Measurements from ENCODE around the gene SLC16A3. TPM values are rescaled to one million over a fixed set of nuclear protein-coding genes. Genes with fewer than 3 reads are reported as not detected.

The SLC16A3 gene
- total RNA-seq, 1 experiment from 2014 or later: 28.7 TPM

DNA sequence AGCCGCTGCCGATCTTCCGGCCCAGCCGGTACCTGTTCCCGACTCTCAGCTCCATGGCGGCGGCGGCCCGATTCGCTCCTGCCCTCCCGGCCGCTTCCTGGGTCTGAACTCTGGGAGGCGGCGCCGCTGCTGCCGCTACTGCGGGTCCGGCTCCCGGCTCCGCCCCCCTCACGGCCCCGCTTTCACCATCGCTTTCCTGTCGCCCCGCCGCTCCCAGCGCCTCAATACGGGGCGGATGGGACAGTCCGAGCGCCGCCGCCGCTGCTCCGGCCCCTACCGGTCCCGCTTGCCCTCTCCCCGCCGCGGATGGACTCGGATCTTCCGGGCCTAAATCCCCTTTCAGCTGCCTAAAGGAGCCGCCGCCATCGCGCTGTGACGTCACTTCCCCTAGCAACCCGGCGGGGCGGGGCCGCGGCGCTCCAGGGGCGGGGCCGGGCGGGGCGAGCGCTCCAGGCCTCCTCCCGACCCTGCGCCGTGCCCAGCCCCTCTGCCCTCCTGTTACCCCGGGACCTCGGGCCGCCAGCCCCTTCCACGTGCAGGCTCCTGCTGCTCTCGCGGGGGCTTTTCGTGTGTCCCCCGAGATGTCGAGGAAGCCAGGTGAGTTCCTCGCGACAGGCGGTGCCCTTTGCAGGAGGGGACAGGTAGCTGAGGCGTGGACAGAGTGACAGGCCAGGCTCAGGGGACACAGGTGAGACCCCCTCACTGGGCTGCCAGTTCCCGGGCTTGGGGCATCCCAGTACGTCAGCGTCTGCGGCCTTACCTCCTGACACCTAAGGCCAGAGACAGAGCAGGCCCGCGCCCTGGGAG, 44.7 kb downstream of the SLC16A3 start, which contains the start of gene CSNK1D (continued):
- no peak for TF ChIP-seq HMGA2 (CRISPR knock-in tag; IDR thresholded peaks at IDR 0.05)
- TF ChIP-seq, protein P1, sequence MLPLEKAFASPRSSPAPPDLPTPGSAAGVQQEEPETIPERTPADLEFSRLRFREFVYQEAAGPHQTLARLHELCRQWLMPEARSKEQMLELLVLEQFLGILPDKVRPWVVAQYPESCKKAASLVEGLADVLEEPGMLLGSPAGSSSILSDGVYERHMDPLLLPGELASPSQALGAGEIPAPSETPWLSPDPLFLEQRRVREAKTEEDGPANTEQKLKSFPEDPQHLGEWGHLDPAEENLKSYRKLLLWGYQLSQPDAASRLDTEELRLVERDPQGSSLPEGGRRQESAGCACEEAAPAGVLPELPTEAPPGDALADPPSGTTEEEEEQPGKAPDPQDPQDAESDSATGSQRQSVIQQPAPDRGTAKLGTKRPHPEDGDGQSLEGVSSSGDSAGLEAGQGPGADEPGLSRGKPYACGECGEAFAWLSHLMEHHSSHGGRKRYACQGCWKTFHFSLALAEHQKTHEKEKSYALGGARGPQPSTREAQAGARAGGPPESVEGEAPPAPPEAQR (CRISPR knock-in tag; IDR thresholded peaks at IDR 0.05): no peak
- TF ChIP-seq TEAD4 (CRISPR knock-in tag; IDR thresholded peaks at IDR 0.05): no peak
- TF ChIP-seq, protein P2, sequence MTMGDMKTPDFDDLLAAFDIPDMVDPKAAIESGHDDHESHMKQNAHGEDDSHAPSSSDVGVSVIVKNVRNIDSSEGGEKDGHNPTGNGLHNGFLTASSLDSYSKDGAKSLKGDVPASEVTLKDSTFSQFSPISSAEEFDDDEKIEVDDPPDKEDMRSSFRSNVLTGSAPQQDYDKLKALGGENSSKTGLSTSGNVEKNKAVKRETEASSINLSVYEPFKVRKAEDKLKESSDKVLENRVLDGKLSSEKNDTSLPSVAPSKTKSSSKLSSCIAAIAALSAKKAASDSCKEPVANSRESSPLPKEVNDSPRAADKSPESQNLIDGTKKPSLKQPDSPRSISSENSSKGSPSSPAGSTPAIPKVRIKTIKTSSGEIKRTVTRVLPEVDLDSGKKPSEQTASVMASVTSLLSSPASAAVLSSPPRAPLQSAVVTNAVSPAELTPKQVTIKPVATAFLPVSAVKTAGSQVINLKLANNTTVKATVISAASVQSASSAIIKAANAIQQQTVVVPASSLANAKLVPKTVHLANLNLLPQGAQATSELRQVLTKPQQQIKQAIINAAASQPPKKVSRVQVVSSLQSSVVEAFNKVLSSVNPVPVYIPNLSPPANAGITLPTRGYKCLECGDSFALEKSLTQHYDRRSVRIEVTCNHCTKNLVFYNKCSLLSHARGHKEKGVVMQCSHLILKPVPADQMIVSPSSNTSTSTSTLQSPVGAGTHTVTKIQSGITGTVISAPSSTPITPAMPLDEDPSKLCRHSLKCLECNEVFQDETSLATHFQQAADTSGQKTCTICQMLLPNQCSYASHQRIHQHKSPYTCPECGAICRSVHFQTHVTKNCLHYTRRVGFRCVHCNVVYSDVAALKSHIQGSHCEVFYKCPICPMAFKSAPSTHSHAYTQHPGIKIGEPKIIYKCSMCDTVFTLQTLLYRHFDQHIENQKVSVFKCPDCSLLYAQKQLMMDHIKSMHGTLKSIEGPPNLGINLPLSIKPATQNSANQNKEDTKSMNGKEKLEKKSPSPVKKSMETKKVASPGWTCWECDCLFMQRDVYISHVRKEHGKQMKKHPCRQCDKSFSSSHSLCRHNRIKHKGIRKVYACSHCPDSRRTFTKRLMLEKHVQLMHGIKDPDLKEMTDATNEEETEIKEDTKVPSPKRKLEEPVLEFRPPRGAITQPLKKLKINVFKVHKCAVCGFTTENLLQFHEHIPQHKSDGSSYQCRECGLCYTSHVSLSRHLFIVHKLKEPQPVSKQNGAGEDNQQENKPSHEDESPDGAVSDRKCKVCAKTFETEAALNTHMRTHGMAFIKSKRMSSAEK (CRISPR knock-in tag; IDR thresholded peaks at IDR 0.05; ENCODE audit: borderline replicate concordance): no peak
- TF ChIP-seq, protein P3, sequence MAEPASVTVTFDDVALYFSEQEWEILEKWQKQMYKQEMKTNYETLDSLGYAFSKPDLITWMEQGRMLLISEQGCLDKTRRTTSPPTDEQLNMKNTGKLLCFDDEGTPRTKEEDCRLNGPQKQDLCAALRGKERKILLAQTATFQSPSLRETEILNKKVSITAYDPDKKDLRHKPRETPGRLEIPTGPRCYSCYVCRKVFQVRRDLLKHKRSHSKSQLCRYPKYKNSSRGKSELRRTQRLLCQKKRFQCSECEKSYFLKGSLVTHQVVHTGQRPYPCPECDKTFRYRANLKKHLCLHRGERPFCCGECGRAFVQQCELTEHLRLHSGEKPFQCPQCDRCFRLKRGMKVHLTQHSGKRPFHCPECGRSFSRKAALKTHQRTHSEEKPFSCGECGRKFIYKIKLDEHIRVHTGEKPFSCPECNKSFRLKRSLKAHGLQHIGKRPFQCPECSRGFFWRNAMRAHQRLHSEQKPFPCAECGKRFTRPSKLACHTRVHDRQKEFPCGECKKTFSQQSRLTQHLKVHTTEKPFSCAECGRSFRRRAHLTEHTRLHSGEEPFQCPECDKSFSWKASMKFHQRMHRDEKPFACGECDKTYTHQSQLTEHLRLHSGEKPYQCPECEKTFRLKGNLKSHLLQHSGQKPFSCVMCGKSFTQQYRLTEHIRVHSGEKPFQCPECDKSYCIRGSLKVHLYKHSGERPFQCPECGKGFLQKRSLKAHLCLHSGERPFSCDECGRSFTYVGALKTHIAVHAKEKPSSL (CRISPR knock-in tag; conservative IDR thresholded peaks at IDR 0.05): no peak
- 0 out of 2 replicates have a peak, but pooled peaks have one; percentile 30 for TF ChIP-seq TEAD1 (CRISPR knock-in tag; IDR thresholded peaks at IDR 0.05)
- TF ChIP-seq ZNF138 (CRISPR knock-in tag; conservative IDR thresholded peaks at IDR 0.05): no peak
- TF ChIP-seq CREM (CRISPR knock-in tag; IDR thresholded peaks at IDR 0.05): peak; percentile 93
- no peak for TF ChIP-seq NFATC4 (CRISPR knock-in tag; IDR thresholded peaks at IDR 0.05)
- no peak for TF ChIP-seq ESRRA (CRISPR knock-in tag; IDR thresholded peaks at IDR 0.05; ENCODE audit: borderline replicate concordance)
- TF ChIP-seq, protein P4, sequence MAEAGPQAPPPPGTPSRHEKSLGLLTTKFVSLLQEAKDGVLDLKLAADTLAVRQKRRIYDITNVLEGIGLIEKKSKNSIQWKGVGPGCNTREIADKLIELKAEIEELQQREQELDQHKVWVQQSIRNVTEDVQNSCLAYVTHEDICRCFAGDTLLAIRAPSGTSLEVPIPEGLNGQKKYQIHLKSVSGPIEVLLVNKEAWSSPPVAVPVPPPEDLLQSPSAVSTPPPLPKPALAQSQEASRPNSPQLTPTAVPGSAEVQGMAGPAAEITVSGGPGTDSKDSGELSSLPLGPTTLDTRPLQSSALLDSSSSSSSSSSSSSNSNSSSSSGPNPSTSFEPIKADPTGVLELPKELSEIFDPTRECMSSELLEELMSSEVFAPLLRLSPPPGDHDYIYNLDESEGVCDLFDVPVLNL (CRISPR knock-in tag; IDR thresholded peaks at IDR 0.05; ENCODE audit: borderline replicate concordance, low read depth): no peak
- TF ChIP-seq ZNF416 (CRISPR knock-in tag; IDR thresholded peaks at IDR 0.05): no peak
- TF ChIP-seq, protein P5, sequence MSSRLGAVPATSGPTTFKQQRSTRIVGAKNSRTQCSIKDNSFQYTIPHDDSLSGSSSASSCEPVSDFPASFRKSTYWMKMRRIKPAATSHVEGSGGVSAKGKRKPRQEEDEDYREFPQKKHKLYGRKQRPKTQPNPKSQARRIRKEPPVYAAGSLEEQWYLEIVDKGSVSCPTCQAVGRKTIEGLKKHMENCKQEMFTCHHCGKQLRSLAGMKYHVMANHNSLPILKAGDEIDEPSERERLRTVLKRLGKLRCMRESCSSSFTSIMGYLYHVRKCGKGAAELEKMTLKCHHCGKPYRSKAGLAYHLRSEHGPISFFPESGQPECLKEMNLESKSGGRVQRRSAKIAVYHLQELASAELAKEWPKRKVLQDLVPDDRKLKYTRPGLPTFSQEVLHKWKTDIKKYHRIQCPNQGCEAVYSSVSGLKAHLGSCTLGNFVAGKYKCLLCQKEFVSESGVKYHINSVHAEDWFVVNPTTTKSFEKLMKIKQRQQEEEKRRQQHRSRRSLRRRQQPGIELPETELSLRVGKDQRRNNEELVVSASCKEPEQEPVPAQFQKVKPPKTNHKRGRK (CRISPR knock-in tag; IDR thresholded peaks at IDR 0.05; ENCODE audit: borderline replicate concordance): no peak
- TF ChIP-seq, protein P6, sequence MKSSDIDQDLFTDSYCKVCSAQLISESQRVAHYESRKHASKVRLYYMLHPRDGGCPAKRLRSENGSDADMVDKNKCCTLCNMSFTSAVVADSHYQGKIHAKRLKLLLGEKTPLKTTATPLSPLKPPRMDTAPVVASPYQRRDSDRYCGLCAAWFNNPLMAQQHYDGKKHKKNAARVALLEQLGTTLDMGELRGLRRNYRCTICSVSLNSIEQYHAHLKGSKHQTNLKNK (CRISPR knock-in tag; IDR thresholded peaks at IDR 0.05): no peak
- TF ChIP-seq GRHL2 (CRISPR knock-in tag; IDR thresholded peaks at IDR 0.05; ENCODE audit: insufficient replicate concordance, severe bottlenecking): no peak
- TF ChIP-seq IRF2 (CRISPR knock-in tag; IDR thresholded peaks at IDR 0.05; ENCODE audit: borderline replicate concordance, low read depth): no peak
- no peak for TF ChIP-seq FOXJ3 (CRISPR knock-in tag; IDR thresholded peaks at IDR 0.05; ENCODE audit: borderline replicate concordance)
- no peak for TF ChIP-seq OVOL2 (CRISPR knock-in tag; IDR thresholded peaks at IDR 0.05; ENCODE audit: borderline replicate concordance)
- TF ChIP-seq ZNF317 (CRISPR knock-in tag; IDR thresholded peaks at IDR 0.05; ENCODE audit: borderline replicate concordance, low read depth): no peak
- no peak for TF ChIP-seq EMX1 (CRISPR knock-in tag; IDR thresholded peaks at IDR 0.05)
- TF ChIP-seq, protein P7, sequence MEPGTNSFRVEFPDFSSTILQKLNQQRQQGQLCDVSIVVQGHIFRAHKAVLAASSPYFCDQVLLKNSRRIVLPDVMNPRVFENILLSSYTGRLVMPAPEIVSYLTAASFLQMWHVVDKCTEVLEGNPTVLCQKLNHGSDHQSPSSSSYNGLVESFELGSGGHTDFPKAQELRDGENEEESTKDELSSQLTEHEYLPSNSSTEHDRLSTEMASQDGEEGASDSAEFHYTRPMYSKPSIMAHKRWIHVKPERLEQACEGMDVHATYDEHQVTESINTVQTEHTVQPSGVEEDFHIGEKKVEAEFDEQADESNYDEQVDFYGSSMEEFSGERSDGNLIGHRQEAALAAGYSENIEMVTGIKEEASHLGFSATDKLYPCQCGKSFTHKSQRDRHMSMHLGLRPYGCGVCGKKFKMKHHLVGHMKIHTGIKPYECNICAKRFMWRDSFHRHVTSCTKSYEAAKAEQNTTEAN (CRISPR knock-in tag; IDR thresholded peaks at IDR 0.05): no peak
- TF ChIP-seq RELA (CRISPR knock-in tag; IDR thresholded peaks at IDR 0.05; ENCODE audit: borderline replicate concordance): no peak
- TF ChIP-seq MYBL2 (CRISPR knock-in tag; IDR thresholded peaks at IDR 0.05): no peak
- 0 out of 2 replicates have a peak, but pooled peaks have one; percentile 36 for TF ChIP-seq ZBTB21 (CRISPR knock-in tag; IDR thresholded peaks at IDR 0.05; ENCODE audit: borderline replicate concordance)
- TF ChIP-seq TCF7 (CRISPR knock-in tag; IDR thresholded peaks at IDR 0.05; ENCODE audit: low read depth): no peak
- no peak for TF ChIP-seq ZNF219 (CRISPR knock-in tag; IDR thresholded peaks at IDR 0.05; ENCODE audit: borderline replicate concordance)
- TF ChIP-seq ZNF263 (CRISPR knock-in tag; IDR thresholded peaks at IDR 0.05; ENCODE audit: low read depth): no peak

Measured in WTC11 (cell line).